ENCODE data around the gene TCN1.

Gene TCN1

DNA sequence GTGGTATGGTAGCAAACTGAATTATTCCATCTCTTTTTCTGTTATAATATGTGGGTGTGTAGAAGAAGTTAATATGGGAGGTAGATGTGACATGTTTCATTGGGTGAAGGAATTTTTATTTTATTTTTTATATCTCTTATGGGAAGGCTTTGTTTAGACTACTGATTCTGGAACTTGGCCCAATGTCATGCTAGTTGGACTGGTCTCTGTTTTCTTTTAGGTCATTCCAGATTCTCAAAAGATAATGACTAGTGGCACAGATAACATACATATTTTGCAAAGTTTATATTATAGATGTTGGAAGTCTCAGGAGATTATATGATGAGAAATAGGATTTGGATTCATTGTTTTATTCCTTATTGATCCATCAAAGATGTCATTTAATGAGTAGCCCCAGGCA, 11.0 kb upstream of the TCN1 start:
- TF ChIP-seq, protein P1, sequence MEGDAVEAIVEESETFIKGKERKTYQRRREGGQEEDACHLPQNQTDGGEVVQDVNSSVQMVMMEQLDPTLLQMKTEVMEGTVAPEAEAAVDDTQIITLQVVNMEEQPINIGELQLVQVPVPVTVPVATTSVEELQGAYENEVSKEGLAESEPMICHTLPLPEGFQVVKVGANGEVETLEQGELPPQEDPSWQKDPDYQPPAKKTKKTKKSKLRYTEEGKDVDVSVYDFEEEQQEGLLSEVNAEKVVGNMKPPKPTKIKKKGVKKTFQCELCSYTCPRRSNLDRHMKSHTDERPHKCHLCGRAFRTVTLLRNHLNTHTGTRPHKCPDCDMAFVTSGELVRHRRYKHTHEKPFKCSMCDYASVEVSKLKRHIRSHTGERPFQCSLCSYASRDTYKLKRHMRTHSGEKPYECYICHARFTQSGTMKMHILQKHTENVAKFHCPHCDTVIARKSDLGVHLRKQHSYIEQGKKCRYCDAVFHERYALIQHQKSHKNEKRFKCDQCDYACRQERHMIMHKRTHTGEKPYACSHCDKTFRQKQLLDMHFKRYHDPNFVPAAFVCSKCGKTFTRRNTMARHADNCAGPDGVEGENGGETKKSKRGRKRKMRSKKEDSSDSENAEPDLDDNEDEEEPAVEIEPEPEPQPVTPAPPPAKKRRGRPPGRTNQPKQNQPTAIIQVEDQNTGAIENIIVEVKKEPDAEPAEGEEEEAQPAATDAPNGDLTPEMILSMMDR (IDR thresholded peaks at IDR 0.05; ENCODE audit: low read depth, low read length, missing control alignments): no peak
- in situ Hi-C loops (cut with HindIII; ENCODE audit: low sequenced_read_pairs): no loop called here
- no peak for DNase-seq (ENCODE audit: low read depth)
- no peak overlapping the region for H3K4me3 ChIP-seq (ENCODE audit: low read depth, low read length)

DNA sequence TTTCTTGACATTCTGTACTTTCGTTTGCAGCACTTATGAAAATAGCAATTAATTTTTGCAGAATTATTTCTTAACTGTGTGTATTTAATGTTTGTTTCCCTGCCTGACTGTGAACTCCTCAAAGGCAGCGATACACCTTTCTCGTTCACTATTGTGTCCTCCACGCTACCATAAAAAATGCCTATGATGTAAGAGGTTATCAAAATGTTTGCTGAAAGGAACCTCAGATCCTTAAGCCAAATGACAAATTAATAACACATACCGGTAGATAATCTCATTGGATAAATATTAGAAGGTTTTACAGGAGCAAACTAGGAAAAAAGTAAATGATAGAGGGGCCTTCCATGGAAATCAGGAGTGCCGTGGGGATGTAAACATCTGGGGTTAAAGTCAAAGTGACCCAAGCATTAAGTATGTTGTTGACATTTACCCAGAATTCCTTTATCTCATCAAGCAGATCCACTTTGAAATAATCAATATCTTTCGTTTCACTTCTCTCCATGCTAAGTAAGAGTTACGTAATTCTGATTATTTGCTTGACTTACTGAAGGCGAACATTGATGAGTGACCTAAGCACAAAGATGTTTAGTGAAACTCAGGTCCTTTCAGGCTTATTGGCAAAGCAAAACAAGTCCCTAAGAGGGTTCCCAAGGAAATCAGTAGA, 9.7 kb upstream of the TCN1 start:
- no peak for DNase-seq (ENCODE audit: low read depth)
- no peak overlapping the region for H3K4me3 ChIP-seq (ENCODE audit: low read depth, low read length)
- TF ChIP-seq, protein P1 (IDR thresholded peaks at IDR 0.05; ENCODE audit: low read depth, low read length, missing control alignments): no peak
- in situ Hi-C loops (cut with HindIII; ENCODE audit: low sequenced_read_pairs): no loop called here

DNA sequence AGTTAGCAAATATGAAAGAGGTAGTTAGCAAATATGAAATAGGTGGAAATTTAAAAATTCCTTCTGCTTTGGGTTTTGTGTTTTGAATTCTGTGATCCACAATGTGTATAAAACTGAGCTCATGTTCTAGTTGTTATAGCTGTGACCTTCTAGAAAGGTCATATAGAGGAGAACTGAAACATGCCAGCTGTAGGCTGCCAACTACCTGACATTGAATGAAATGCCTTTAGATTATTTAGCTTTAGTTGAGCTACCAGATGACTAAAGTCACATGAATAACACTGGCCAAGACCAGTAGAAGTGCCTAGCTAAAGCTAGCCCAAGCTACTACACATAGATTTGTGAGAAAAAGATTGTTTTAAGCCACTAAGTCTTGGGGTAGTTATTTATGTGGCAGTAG, 5.8 kb upstream of the TCN1 start:
- no peak for DNase-seq (ENCODE audit: low read depth)
- no peak overlapping the region for H3K4me3 ChIP-seq (ENCODE audit: low read depth, low read length)
- TF ChIP-seq, protein P1 (IDR thresholded peaks at IDR 0.05; ENCODE audit: low read depth, low read length, missing control alignments): no peak
- in situ Hi-C loops (cut with HindIII; ENCODE audit: low sequenced_read_pairs): no loop called here

DNA sequence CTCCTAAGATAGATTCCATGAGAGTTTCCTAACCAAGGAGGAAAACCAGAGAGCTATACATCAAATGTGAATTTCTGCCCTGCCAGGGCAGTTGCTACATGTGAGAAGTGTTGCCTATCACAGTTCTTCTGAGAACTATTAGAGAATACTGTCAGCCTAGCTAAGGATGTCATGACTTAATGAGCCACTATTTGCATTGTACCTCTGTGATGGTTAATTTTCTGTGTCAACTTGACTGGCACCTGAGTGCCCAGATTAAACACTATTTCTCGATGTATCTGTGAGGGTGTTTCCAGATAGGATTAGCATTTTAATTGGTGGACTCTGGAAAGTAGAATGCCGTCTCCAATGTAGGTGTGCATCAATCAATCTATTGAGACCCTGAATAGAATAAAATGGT, 1.7 kb upstream of the TCN1 start:
- TF ChIP-seq, protein P1 (IDR thresholded peaks at IDR 0.05; ENCODE audit: low read depth, low read length, missing control alignments): no peak
- H3K4me3 ChIP-seq (ENCODE audit: low read depth, low read length): no peak overlapping the region
- DNase-seq (ENCODE audit: low read depth): no peak
- in situ Hi-C loops (cut with HindIII; ENCODE audit: low sequenced_read_pairs): no loop called here

DNA sequence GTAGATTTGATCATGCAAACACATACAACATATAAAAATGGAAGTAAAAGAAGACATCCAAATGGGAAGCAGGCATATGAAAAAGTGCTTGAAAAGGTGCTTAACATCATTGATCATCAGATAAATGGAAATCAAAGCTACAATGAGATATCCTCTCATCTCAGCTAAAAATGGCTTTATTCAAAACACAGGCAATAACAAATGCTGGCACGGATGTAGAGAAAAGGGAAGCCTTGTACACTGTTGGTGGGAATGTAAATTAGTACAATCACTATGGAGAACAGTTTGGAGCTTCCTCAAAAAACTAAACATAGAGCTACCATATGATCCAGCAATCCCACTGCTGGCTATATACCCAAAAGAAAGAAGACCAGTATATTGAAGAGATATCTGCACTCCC, 549 bp upstream of the TCN1 start:
- no peak overlapping the region for H3K4me3 ChIP-seq (ENCODE audit: low read depth, low read length)
- DNase-seq (ENCODE audit: low read depth): no peak
- TF ChIP-seq, protein P1 (IDR thresholded peaks at IDR 0.05; ENCODE audit: low read depth, low read length, missing control alignments): no peak
- in situ Hi-C loops (cut with HindIII; ENCODE audit: low sequenced_read_pairs): no loop called here

DNA sequence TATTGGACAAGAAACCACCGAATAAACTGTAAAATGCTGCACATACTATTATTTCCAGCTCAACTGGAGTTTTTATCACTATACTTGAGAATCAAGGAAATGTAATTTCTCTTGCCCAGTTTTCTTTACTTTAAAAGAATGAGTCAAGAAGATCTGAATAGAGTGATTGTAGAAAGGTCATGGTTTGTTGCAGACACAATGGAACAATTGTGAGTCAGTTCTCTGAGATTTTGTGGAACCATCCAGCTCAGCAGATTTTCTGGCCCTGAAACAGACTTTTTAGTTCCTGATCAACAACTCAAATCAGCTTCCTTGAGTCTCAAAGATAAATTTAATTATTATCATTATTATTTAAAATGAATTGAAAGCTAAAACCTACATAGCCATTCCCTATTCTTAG, 1.3 kb downstream of the TCN1 start:
- TF ChIP-seq, protein P1 (IDR thresholded peaks at IDR 0.05; ENCODE audit: low read depth, low read length, missing control alignments): no peak
- DNase-seq (ENCODE audit: low read depth): peak; percentile 9
- H3K4me3 ChIP-seq (ENCODE audit: low read depth, low read length): no peak overlapping the region
- in situ Hi-C loops (cut with HindIII; ENCODE audit: low sequenced_read_pairs): no loop called here

Measured in astrocyte of the cerebellum (primary cell).